Caco-2 (cell line): ENCODE results near the gene DNPH1. TPM values are rescaled to one million over a fixed set of nuclear protein-coding genes. Genes with fewer than 3 reads are reported as not detected.
A peak's percentile ranks its signal among the peaks of the same experiment; 100 is the strongest.

Experiments used
- BruUV-seq: library from RNA; stranded (reverse); fragments of 400-500 nt; replicated peaks from 2 replicates; lab custom pipeline; 2021; lab: Mats Ljungman, UMichigan
- CTCF ChIA-PET: fragments of 300-600 bp; sonication (Branson Sonifier 250); formaldehyde crosslinking; loops from one replicate; lab custom pipeline; 2022; ENCODE audit warnings: antibody characterized with exemption; lab: Charles Lee
- POLR2A ChIA-PET: fragments of 300-600 bp; sonication (Branson Sonifier 250); formaldehyde crosslinking; loops from one replicate; lab custom pipeline; 2022; ENCODE audit warnings: antibody characterized with exemption; lab: Charles Lee
- DNase-seq, 2 experiments: peaks; one replicate each; pipeline versions ENCODE4 v3.0.0 to v3.0.0-alpha.2; 2020 to 2022
- H3K27me3 ChIP-seq: replicated peaks from 2 replicates; pipeline ENCODE4 v1.6.0; 2011; ENCODE audit warnings: low read length; ENCODE audit not compliant: control insufficient read depth, insufficient read depth
- H3K36me3 ChIP-seq: 2 replicates; pipeline ENCODE4 v1.5.1; 2011; ENCODE audit warnings: low read length; ENCODE audit not compliant: control insufficient read depth, insufficient read depth
- H3K4me1 ChIP-seq: fragments of 250-450 bp; sonication (Bioruptor Pico); 2 replicates; pipeline ENCODE4 v1.5.1; 2020; ENCODE audit warnings: mild to moderate bottlenecking
- H3K4me3 ChIP-seq: 2 replicates; pipeline ENCODE4 v1.5.1; 2011; ENCODE audit warnings: low read depth, mild to moderate bottlenecking, control low read depth, low read length
- H3K9me3 ChIP-seq: fragments of 250-450 bp; sonication (Bioruptor Pico); 2 replicates; pipeline ENCODE4 v1.5.1; 2020; ENCODE audit warnings: mild to moderate bottlenecking, moderate library complexity
- H3K27ac Mint-ChIP-seq: one replicate; pipeline ENCODE4 v1.8.0; 2022; ENCODE audit warnings: mixed read lengths; ENCODE audit not compliant: unreplicated experiment
- H3K27me3 Mint-ChIP-seq: one replicate; pipeline ENCODE4 v1.8.0; 2022; ENCODE audit warnings: mixed read lengths; ENCODE audit not compliant: insufficient read depth, unreplicated experiment
- H3K36me3 Mint-ChIP-seq: one replicate; pipeline ENCODE4 v1.8.0; 2022; ENCODE audit warnings: mild to moderate bottlenecking, mixed read lengths; ENCODE audit not compliant: insufficient read depth, unreplicated experiment
- H3K4me1 Mint-ChIP-seq: one replicate; pipeline ENCODE4 v1.8.0; 2022; ENCODE audit warnings: low read depth, mixed read lengths; ENCODE audit not compliant: unreplicated experiment
- H3K4me3 Mint-ChIP-seq: one replicate; pipeline ENCODE4 v1.8.0; 2022; ENCODE audit warnings: mild to moderate bottlenecking, moderate library complexity, mixed read lengths; ENCODE audit not compliant: unreplicated experiment
- H3K9me3 Mint-ChIP-seq: one replicate; pipeline ENCODE4 v1.8.0; 2022; ENCODE audit warnings: mixed read lengths; ENCODE audit not compliant: unreplicated experiment
- CTCF ChIP-seq, 2 experiments: fragments of 200-600 bp in 1 of 2; IDR thresholded peaks; 1 replicate in 1 of 2; 2 replicates in 1 of 2; pipeline versions ENCODE4 v1.5.1 to v1.8.0; 2011 to 2022; ENCODE audit warnings: antibody characterized with exemption in 1 of 2, control low read depth in 1 of 2, inconsistent platforms in 1 of 2, low read depth in 1 of 2, low read length in 1 of 2, mild to moderate bottlenecking in 1 of 2, moderate library complexity in 1 of 2; ENCODE audit not compliant: insufficient read depth in 1 of 2, severe bottlenecking in 1 of 2, unreplicated experiment in 1 of 2
- intact Hi-C: fragments of 100-400 bp; cut with micrococcal nuclease; formaldehyde crosslinking; loops from one replicate; pipeline ENCODE4 v1.10.0; 2022; ENCODE audit not compliant: unreplicated experiment
- total RNA-seq: library from RNA; stranded (reverse); gene quantifications from 2 replicates; pipeline ENCODE4 v1.2.3, GENCODE V29; 2022

Gene DNPH1
- total RNA-seq, 1 experiment from 2014 or later = 62.6 TPM

GRCh38 chr6:43263314-43264178, 34.3 kb upstream of the DNPH1 start:
- H3K27me3 Mint-ChIP-seq = no peaks in the 10 kb centered on the region
- CTCF ChIA-PET = interaction anchor here (0.6 to 3.3 kb wide), 10 partner anchors 16 to 242 kb away, joined by 3 to 17 read pairs (median 3); partner anchors contain the start of genes DNPH1 and ZNF318
- no peak overlapping the region for H3K4me3 Mint-ChIP-seq
- H3K9me3 ChIP-seq = no peaks in the 10 kb centered on the region
- H3K27me3 ChIP-seq = no peaks in the 10 kb centered on the region
- peaks cover 34% of the 10 kb centered on the region for H3K4me1 ChIP-seq
- BruUV-seq = no TSS peak
- intact Hi-C loops = loop anchor here (1.0 to 2.0 kb wide), 3 partner anchors 17 to 71 kb away; partner anchors contain the start of gene DNPH1
- no peak overlapping the region for H3K4me3 ChIP-seq
- no peaks in the 10 kb centered on the region for H3K36me3 ChIP-seq
- H3K36me3 Mint-ChIP-seq = no peaks in the 10 kb centered on the region
- POLR2A ChIA-PET = no interaction called here
- no peak overlapping the region for H3K27ac Mint-ChIP-seq
- peaks cover 21% of the 10 kb centered on the region for H3K4me1 Mint-ChIP-seq
- H3K9me3 Mint-ChIP-seq = no peaks in the 10 kb centered on the region
- peak; percentile 69 to 73 for DNase-seq
- peak; percentile 55 to 79 for TF ChIP-seq CTCF (IDR thresholded peaks at IDR 0.05; ENCODE audit: insufficient read depth in 1 of 2, low read depth in 1 of 2, low read length in 1 of 2, severe bottlenecking in 1 of 2, unreplicated experiment in 1 of 2)

- peak overlapping the region; percentile 89 for H3K27ac Mint-ChIP-seq
- Histone ChIP-seq H3K4me1 (peaks cover 27% of the 10 kb centered on the region), H3K27me3 (no peaks in the 10 kb centered on the region), H3K9me3 (no peaks in the 10 kb centered on the region), H3K4me3 (no peak overlapping the region), H3K36me3 (no peaks in the 10 kb centered on the region)
- no peak for TF ChIP-seq CTCF (IDR thresholded peaks at IDR 0.05; ENCODE audit: insufficient read depth in 1 of 2, low read depth in 1 of 2, low read length in 1 of 2, severe bottlenecking in 1 of 2, unreplicated experiment in 1 of 2)
- no peak for DNase-seq
- CTCF ChIA-PET = interaction anchor here (0.7 to 3.3 kb wide), 9 partner anchors 18 to 243 kb away, joined by 3 to 17 read pairs (median 4); partner anchors contain the start of gene DNPH1
- POLR2A ChIA-PET = no interaction called here
- no TSS peak for BruUV-seq
- no peak overlapping the region for H3K4me3 Mint-ChIP-seq
- intact Hi-C loops = loop anchor here (1.0 to 2.0 kb wide), 3 partner anchors 18 to 71 kb away; partner anchors contain the start of gene DNPH1
- H3K4me1 Mint-ChIP-seq = peaks cover 18% of the 10 kb centered on the region
- no peaks in the 10 kb centered on the region for H3K36me3 Mint-ChIP-seq
- no peaks in the 10 kb centered on the region for H3K9me3 Mint-ChIP-seq
- no peaks in the 10 kb centered on the region for H3K27me3 Mint-ChIP-seq
These were observed 33.6 kb upstream of the DNPH1 start for GRCh38 chr6:43262780-43263313.
